ENCODE results near the gene ALDH18A1. TPM values are rescaled to one million over a fixed set of nuclear protein-coding genes. Genes with fewer than 3 reads are reported as not detected.

The ALDH18A1 gene
- polyA plus RNA-seq, 3 donors = 12.1 to 26.6 (median 12.4) TPM

DNA sequence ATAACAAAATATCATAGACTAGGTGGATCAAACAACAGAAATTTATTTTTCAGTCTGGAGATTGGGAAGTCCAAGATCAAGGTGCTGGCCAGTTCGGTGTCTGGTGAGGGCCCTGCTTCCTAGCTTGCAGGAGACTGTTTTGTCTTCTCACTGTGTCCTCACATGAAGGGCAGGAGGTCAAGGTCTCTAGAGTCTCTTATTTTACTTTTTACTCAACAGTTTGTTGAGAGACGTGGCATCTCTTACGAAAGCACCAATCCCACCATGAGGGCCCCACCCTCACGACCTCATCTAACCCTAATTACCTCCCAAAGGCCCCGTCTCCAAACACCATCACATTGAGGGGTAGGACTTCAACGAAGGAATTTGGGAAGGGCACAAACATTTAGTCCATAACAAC is 54.1 kb downstream of the ALDH18A1 start:
- WGBS, 3 donors = 61 to 72% (median 69%) methylated on average over 6 of the region's 6 CpGs
- no peak overlapping the region for H3K27ac ChIP-seq (ENCODE audit: low read depth, low read length)

DNA sequence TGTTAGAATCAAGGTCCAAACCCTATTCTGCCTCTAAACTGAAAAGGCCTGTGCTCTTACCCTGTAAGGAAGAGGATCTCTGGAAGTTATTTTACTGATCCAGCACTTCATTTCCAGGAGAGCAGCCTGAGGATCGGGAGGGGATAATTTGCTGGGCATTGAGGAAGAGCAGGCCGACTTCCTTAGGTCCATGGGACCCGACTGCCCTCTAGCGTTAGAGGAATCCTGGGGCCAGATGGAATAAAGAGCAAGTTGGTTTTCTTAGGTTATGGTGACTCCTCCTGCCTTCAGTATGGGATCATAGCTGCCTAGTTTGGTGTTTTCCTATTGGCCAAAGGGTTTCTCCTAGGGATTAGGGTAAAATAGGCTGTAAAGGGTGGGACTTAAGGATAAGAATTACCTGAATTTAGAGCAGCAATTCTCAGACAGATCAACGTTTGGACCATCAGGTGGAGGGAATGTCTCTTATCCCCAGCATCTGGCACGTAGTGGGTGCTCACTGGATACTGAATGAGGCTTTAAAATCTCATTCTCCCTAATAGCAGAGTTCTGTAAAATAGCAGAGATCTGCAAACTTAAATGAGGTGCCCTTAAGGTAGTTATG is 55.3 kb downstream of the ALDH18A1 start:
- WGBS, 3 donors = 23 to 27% (median 26%) methylated on average over 6 of the region's 6 CpGs
- no peak overlapping the region for H3K27ac ChIP-seq (ENCODE audit: low read depth, low read length)

DNA sequence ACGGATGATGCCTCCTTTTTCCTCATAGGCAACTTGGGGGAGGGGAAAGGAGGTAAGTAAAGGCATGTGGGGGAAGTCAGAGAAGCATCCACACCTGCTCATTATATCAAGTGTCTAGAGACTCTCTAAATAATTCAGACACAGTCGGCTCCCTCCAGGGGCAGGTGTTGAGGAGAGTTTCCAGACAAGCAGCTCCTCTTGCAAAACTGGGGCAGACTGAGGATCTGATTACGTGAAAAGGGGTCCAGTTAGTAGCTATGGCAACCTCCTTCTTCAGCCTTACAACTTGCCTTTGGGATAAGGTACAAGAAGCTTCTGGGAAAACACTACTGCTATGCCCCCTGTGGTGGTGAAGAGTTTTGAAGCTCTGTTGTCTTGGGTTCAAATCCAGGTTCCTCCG is 56.4 kb downstream of the ALDH18A1 start:
- WGBS, 3 donors = 83 to 88% (median 85%) methylated on average over 4 of the region's 4 CpGs
- no peak overlapping the region for H3K27ac ChIP-seq (ENCODE audit: low read depth, low read length)

DNA sequence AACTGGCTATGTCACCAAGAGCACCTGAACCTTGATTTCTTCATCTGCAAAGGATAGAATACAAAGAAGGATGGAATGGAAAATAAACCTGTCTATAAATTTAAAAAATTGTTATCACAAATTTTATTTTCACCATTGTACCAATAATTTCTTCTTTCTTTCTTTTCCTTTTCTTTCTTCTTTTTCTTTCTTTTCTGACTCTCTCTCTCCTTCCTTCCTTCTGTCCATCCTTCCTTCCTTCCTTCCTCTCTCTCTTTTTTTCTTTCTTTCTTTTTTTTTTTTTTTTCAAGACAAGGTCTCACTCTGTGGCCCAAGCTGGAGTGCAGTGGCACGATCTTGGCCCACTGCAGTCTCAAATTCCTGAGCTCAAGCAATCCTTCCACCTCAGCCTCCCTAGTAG is 58.7 kb downstream of the ALDH18A1 start:
- 88 to 92% (median 92%) methylated on average over 1 of the region's 1 CpG for WGBS, 3 donors
- H3K27ac ChIP-seq (ENCODE audit: low read depth, low read length) = no peak overlapping the region

DNA sequence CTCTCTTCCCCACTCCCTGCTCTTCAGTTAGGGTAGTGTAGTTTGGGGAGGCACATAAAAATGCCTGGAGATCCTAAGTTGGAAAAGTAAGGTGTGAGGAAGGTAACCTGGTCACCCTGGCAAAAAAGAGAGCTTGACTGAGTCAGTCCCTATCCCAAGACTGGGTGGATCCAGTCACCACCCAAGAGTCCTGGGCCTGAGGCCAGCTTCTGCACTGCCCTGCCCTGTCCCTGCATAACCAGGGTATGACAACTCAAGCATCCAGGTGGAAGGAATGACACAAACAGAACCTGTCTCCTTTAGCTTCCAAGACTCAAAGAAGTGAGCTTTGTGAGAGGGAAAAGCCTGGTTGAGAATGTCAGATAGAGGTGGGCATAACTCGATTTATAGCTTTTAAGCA is 68.5 kb downstream of the ALDH18A1 start:
- WGBS, 3 donors = 59 to 91% (median 83%) methylated on average over 1 of the region's 1 CpG

DNA sequence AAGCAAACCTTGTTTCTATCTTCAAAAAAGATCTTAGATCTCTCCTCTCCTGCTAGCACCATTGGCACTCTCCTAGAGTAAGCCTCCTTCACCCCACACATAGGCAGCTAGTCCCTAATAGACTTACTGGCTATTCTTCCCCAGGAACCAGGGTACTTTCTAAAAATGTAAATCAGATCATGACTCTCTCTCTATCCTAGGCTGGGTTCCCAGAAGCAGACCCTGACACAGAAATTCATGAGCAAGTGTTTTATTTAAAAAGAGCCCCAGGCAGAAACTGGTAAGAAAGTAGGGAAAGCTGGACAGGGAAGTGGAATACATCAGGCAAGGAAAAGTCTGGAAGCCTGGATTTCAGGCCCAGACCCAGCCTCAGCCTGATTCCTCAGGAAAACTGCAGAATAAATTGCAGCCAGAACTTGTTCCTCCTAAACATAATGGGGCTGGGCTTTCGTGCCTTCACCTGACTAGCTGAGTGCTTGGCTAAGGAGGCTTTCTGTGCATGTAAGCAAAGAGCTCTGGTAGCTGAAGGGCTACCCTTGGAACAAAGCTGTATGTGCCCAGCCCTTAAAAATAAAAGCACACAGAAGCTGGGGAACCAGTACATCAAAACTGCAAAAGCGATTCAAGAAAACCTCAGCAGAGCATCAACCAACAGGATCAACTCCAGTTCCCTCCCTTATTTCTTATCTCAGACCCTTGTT is 76.5 kb downstream of the ALDH18A1 start:
- H3K27ac ChIP-seq (ENCODE audit: low read depth, low read length) = no peak overlapping the region
- 87 to 89% (median 87%) methylated on average over 2 of the region's 2 CpGs for WGBS, 3 donors

More for the DNA sequence above, 68.5 kb downstream of the ALDH18A1 start:
- no peak overlapping the region for H3K27ac ChIP-seq (ENCODE audit: low read depth, low read length)

DNA sequence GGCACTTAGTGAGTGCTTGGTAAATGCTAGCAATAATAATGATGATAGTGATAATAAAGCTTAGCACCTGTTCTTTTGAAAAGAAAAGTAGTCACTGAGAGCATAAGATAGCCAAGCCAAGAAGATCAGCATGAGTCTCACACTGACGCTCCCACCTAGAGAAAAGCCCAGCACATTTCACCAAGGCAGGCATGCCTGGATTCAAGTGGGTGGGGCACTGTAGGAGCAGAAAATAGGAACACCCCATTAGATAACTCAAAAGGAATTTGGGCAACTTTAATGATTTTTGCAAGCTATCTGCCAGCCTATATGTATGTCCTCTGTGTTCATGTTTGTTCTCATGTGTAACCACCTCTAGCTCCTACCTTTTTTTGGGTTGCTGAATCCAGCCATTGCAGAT is 77.2 kb downstream of the ALDH18A1 start:
- 77 to 97% (median 91%) methylated on average over 1 of the region's 1 CpG for WGBS, 3 donors
- H3K27ac ChIP-seq (ENCODE audit: low read depth, low read length) = no peak overlapping the region

DNA sequence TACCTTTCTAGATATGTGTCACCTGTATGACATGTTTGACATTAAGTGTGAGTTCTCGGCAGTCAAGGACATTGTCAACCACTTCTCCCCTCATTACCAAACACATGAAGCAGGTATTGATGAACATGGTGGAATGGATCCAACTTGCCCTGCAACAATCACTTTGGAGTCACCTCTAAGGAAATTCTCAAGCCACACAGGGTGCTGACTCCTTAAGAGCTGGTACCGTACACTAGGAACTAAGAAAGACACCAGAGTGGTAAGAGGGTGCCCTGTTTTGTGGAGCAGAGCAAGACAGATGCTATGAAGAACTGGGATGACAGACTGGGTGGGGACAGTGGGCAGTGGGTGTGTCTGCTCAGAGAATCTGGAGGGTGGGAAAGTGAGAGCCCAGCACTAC is 77.9 kb downstream of the ALDH18A1 start:
- WGBS, 3 donors = 73 to 95% (median 93%) methylated on average over 2 of the region's 2 CpGs
- no peak overlapping the region for H3K27ac ChIP-seq (ENCODE audit: low read depth, low read length)

DNA sequence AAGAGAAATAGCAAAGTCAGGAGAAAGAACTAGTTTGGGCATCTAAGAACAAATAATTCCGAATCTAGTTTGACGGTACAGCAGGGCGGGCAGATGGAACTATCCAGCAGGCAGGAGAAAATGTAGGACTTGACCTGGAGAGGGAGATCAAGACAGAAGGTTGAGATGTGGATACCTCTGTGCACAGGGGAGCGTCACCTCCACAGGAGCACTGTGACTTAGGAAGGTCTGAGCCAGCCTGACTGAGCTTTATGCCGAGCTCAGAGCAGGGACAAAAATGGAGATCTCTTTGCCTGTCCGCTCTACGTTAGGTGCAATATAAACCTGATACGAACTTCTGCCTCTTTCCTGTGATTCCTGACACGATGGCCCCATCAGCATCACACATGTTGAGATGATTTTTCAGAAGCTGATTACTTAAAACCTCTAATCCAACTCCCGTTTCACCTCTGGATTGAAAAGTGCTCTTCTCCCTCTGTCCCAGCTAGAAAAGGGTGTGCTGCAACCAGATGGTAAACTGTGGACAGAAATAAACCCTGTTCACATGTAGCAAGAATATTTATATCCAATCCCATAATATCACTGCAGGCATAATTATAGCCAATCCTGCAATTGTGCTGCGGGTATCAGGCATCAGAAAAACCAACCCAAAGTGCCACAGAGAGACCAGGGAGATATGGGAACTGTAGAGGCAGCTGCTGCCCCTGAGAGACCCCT is 81.7 kb downstream of the ALDH18A1 start:
- H3K27ac ChIP-seq (ENCODE audit: low read depth, low read length) = no peak overlapping the region
- WGBS, 3 donors = 75 to 82% (median 76%) methylated on average over 11 of the region's 11 CpGs

DNA sequence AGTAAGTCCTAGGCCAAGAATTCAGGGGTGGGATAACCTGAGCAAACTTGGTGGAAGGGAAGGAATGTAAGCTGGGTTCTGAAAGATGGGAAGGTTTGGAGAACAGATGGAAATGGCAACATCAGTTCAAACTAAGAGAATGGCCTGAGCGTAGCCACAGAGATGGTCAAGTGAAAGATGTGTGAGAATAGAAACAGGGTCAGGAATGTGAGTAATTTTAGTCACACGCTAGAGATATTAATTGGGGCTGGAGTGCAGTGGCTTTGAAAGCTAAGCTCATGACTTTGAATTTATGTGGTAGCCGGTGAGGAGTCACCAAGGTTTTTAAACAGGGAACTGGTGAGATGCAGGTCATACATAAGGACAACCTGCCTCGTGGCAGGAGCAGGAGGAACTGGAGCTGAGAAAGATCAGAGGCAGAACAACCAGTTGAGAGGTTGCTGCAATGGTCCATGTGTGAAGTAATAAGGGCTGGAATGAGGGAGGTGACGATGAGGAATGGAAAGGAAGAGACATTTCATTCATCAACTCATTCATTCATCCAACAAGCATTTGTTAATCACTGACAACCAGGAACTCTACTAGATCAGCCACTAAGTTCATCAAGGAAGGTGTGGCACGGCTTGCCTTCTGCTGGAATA is 82.4 kb downstream of the ALDH18A1 start:
- no peak overlapping the region for H3K27ac ChIP-seq (ENCODE audit: low read depth, low read length)
- 83 to 93% (median 84%) methylated on average over 6 of the region's 6 CpGs for WGBS, 3 donors

DNA sequence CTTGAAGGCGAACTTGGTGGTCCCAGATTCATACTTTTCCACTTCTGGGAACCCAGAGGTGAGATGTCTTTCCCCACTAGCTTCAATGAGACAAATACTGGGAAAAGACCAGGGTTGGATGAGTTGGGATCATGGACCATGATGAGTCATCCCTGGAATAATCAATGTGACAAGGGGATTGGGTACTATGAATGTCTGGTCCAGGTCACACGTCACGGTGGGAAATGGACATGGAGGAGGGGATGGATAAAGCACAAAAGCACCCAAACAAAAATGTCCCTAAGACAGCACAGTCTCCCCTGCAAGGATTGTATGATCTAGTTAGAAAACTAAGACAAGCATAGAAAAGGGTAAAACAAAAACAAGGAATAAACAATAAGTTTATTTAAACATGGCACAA is 83.0 kb downstream of the ALDH18A1 start:
- H3K27ac ChIP-seq (ENCODE audit: low read depth, low read length) = no peak overlapping the region
- 88 to 92% (median 89%) methylated on average over 3 of the region's 3 CpGs for WGBS, 3 donors

DNA sequence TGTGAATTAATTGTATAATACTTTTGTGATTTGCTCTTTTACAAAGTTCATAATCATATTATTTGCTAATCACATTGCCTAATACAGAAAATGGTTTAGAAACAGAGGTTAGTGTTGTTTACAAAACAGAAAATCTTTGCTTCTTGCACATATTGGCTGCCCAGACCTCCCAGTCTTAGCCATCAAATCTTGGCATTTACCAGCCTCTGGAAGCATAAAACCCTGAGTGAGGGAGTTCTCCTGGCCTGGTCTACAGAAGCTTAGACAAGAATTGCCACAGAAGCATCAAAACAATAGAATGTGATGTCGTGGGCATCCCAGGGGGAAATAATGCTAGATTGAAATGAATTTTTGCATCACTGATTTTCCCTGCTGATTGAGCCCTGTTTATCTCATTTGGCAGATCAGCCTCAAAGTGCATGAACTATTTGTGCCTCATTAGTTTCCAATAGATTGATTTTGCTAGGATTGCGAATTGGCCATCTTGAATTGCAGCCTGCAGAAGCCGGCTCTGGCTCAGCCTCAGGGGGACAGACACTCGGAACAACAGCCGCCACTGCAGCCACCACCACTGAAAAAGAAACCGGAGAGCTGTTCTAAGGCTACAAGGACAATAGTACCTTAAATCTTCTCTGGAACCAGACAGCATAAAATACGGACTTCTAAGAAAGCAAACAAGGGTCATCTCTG is 84.2 kb downstream of the ALDH18A1 start:
- 55 to 78% (median 63%) methylated on average over 7 of the region's 7 CpGs for WGBS, 3 donors

DNA sequence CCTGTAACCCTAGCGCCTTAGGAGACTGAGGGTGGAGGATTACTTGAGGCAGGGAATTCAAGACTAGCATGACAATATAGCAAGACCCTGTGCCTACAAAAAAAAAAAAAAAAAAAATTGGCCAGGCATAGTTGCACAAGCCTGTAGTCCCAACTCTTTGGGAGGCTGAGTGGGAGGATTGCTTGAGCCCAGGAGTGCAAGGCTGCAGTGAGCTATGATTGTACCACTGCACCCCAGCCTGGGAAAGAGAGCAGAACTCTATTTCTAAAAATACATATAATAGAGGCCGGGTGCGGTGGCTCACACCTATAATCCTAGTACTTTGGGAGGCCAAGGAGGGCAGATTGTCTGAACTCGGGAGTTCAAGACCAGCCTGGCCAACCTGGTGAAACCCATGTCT is 85.1 kb downstream of the ALDH18A1 start:
- 89 to 99% (median 97%) methylated on average over 4 of the region's 4 CpGs for WGBS, 3 donors
- no peak overlapping the region for H3K27ac ChIP-seq (ENCODE audit: low read depth, low read length)

More for the DNA sequence above, 84.2 kb downstream of the ALDH18A1 start:
- no peak overlapping the region for H3K27ac ChIP-seq (ENCODE audit: low read depth, low read length)

DNA sequence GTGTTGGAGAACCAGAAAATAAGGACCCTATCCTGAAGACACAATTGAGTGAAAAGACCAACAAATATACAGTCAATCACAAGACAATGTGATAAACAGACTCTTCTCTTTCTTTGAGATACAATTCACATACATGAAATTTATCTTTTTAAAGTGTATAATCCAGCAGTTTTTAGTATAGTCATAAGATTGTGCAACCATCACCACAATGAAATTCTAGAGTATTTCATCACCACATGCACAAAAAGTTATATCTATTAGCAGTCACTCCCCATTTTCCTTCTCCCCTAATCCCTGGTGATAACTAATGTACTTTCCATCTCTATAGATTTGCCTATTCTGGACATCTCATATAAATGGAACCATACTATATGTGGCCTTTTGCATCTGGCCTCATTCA is 87.1 kb downstream of the ALDH18A1 start:
- H3K27ac ChIP-seq (ENCODE audit: low read depth, low read length) = no peak overlapping the region

DNA sequence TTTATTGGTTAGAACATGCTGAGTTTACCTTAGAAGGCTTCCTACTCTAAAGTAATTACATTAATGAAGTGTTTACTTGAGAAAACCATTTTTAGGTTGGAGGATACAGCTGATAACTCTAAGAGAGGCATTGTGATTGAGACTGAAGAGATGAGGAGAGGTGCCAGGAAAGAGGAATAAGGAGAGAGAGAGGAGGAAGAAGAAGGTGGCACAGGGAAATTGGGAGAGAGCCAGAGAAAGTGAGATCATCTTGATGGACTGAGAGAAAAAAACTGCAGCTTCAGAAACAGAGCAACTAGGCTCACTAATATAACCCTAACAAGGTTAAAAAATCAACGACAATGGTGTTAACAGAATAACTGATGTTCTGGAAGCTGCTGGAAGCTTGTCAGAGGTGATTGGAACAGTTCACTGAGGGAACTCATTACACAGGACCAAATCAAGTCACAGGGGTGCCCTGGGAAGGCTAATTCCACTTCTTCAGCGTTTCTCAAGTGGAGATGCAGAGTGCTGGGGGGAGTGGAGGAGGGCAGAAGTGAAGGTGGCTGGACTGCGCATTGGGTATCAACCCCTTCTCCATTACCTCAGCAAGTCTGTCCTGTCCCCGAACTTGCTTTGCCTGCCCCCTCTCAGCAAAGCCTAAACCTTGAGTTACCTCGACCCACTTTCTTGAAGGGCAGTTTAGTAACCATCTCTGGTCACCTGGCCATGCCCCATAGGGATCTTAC is 88.4 kb downstream of the ALDH18A1 start:
- WGBS, 3 donors = 68 to 87% (median 84%) methylated on average over 5 of the region's 5 CpGs
- H3K27ac ChIP-seq (ENCODE audit: low read depth, low read length) = no peak overlapping the region

DNA sequence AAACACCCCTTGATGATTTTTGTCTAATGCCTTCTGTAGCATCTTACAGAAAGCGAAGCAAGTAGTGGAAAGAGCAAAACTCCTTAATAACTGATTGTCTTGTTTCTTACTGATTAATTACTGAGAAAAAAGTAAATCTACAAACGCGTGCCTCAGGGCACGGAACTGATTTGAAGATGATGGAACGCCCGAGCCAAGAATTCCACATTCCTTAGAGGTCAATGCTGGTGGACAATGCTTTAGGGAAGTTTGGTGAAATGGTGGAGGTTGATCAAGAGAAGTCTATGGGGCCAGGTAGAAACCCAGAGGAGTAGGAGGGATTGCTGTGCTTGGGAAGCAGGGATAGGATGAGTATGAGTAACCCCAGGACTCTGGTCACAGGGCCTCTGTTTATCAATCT is 90.4 kb downstream of the ALDH18A1 start:
- no peak overlapping the region for H3K27ac ChIP-seq (ENCODE audit: low read depth, low read length)
- 89 to 92% (median 89%) methylated on average over 6 of the region's 6 CpGs for WGBS, 3 donors

DNA sequence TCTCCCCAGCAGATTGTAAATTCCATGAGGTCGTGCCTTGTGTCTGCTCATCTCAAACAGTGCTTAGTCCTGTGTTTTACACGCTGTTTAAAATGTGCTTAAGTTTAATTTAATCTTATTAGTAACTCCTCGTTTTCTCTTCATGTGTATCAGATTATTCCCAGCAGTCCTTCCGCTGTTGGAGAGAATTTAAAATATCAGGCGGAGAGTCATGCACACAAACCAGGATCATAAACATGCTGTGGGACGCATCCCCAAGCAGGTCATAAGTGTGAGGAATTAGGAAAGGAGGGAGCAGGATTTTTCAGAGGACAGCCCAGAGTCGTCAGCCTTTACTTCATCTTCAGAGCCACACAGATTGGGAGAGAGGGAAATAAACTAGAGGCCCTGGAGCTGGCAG is 91.2 kb downstream of the ALDH18A1 start:
- H3K27ac ChIP-seq (ENCODE audit: low read depth, low read length) = no peak overlapping the region
- WGBS, 3 donors = 79 to 88% (median 87%) methylated on average over 7 of the region's 7 CpGs

DNA sequence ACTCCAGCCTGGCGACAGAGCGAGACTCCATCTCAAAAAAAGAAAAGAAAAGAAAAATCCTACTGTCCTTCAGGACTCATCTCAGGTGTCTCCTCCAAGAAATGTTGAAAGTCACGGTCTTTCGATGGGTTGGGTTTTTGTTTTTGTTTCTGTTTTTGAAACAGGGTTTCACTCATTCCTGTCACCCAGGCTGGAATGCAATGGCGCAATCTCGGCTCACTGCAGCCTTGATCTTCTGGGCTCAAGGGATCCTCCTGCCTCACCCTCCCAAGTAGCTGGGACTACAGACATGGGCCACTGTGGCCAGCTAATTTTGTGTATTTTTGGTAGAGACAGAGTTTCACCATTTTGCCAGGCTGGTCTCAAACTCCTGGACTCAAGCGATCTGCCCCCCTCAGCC is 92.2 kb downstream of the ALDH18A1 start:
- no peak overlapping the region for H3K27ac ChIP-seq (ENCODE audit: low read depth, low read length)
- WGBS, 3 donors = 91 to 98% (median 97%) methylated on average over 7 of the region's 7 CpGs
